ENCODE results near the gene CPNE8.

- TF ChIP-seq CTCF (conservative IDR thresholded peaks at IDR 0.05; ENCODE audit: low read length) (no peak), EZH2phosphoT487 (IDR thresholded peaks at IDR 0.05; ENCODE audit: borderline replicate concordance) (no peak)
Measured at GRCh38 chr12:38691164-38691563, 214.2 kb downstream of the CPNE8 start.

All from Loucy (cell line).